HG03558 (cell line): Measurements from ENCODE around the gene ANKFN1.

Experiments
- ATAC-seq: cut with Tn5 transposase; IDR thresholded peaks from one replicate; pipeline ENCODE4 v1.9.1; 2021; ENCODE audit warnings: moderate number of reproducible peaks; ENCODE audit not compliant: unreplicated experiment; ENCODE audit errors: extremely low read depth

Gene ANKFN1

GRCh38 chr17:56425483-56425882 lies 272.2 kb downstream of the ANKFN1 start:
- ATAC-seq = no peak

- no peak for ATAC-seq
Measured at GRCh38 chr17:56426901-56427300, 273.6 kb downstream of the ANKFN1 start.

GRCh38 chr17:56431736-56432135 lies 278.5 kb downstream of the ANKFN1 start:
- ATAC-seq = no peak

GRCh38 chr17:56432443-56432842 lies 279.2 kb downstream of the ANKFN1 start:
- no peak for ATAC-seq

- no peak for ATAC-seq
Measured at GRCh38 chr17:56434610-56435009, 281.3 kb downstream of the ANKFN1 start.

- ATAC-seq = no peak
Measured at GRCh38 chr17:56436142-56436541, 282.9 kb downstream of the ANKFN1 start.

- no peak for ATAC-seq
Measured at GRCh38 chr17:56440419-56440818, 287.1 kb downstream of the ANKFN1 start.

GRCh38 chr17:56441308-56441707 lies 288.0 kb downstream of the ANKFN1 start:
- no peak for ATAC-seq

- no peak for ATAC-seq
Measured at GRCh38 chr17:56445692-56446411, 292.6 kb downstream of the ANKFN1 start.

GRCh38 chr17:56447171-56447570 lies 293.9 kb downstream of the ANKFN1 start:
- no peak for ATAC-seq

- no peak for ATAC-seq
Measured at GRCh38 chr17:56448371-56448770, 295.1 kb downstream of the ANKFN1 start.

- no peak for ATAC-seq
Measured at GRCh38 chr17:56449176-56449575, 295.9 kb downstream of the ANKFN1 start.

- no peak for ATAC-seq
Measured at GRCh38 chr17:56451629-56452028, 298.4 kb downstream of the ANKFN1 start.

- ATAC-seq = no peak
Measured at GRCh38 chr17:56452461-56452860, 299.2 kb downstream of the ANKFN1 start.

- ATAC-seq = no peak
Measured at GRCh38 chr17:56457501-56457900, 304.2 kb downstream of the ANKFN1 start.

GRCh38 chr17:56465886-56466285 lies 312.6 kb downstream of the ANKFN1 start:
- no peak for ATAC-seq

GRCh38 chr17:56468840-56469239 lies 315.6 kb downstream of the ANKFN1 start:
- ATAC-seq = no peak

- ATAC-seq = no peak
Measured at GRCh38 chr17:56471696-56472095, 318.4 kb downstream of the ANKFN1 start.

- no peak for ATAC-seq
Measured at GRCh38 chr17:56475116-56475515, 321.8 kb downstream of the ANKFN1 start.

- ATAC-seq = no peak
Measured at GRCh38 chr17:56478836-56479447, 325.7 kb downstream of the ANKFN1 start.

GRCh38 chr17:56480501-56480900 lies 327.2 kb downstream of the ANKFN1 start:
- no peak for ATAC-seq

GRCh38 chr17:56481659-56482058 lies 328.4 kb downstream of the ANKFN1 start:
- no peak for ATAC-seq
